H1 (cell line): ENCODE data around the gene LRRC27. TPM values are rescaled to one million over a fixed set of nuclear protein-coding genes. Genes with fewer than 3 reads are reported as not detected.

Experiments used
- BACH1 ChIP-seq: IDR thresholded peaks from 2 replicates; pipeline ENCODE4 v1.6.1; 2012; ENCODE audit warnings: low read length, improper control_type of control experiment
- CBX5 ChIP-seq: fragments of 300-800, 300-1000 bp; sonication (generic); IDR thresholded peaks from 2 replicates; pipeline ENCODE4 v1.7.1; 2016; ENCODE audit warnings: antibody characterized with exemption, low read length, low read depth
- CTBP2 ChIP-seq: IDR thresholded peaks from 2 replicates; pipeline ENCODE4 v1.7.0; 2011; ENCODE audit warnings: borderline replicate concordance, mild to moderate bottlenecking, moderate library complexity, mixed read lengths, low read length; ENCODE audit not compliant: insufficient read depth, insufficient read length
- EGR1 ChIP-seq: IDR thresholded peaks from 2 replicates; pipeline ENCODE4 v1.6.1; 2011; ENCODE audit warnings: low read depth, low read length, borderline replicate concordance
- POLR2AphosphoS5 ChIP-seq: IDR thresholded peaks from 2 replicates; pipeline ENCODE4 v1.6.1; 2011; ENCODE audit warnings: low read depth, low read length
- POU5F1 ChIP-seq: IDR thresholded peaks from 2 replicates; pipeline ENCODE4 v1.6.1; 2011; ENCODE audit warnings: low read depth, mild to moderate bottlenecking, low read length, moderate library complexity
- SP1 ChIP-seq: IDR thresholded peaks from 2 replicates; pipeline ENCODE4 v1.6.1; 2011; ENCODE audit warnings: low read depth, low read length
- SUZ12 ChIP-seq: fragments of 200-600 bp; sonication (generic); IDR thresholded peaks from 2 replicates; pipeline ENCODE4 v1.6.1; 2012; ENCODE audit warnings: mild to moderate bottlenecking, inconsistent platforms, low read length, moderate library complexity, mixed read lengths
- TBP ChIP-seq: IDR thresholded peaks from 2 replicates; pipeline ENCODE4 v1.6.1; 2011; ENCODE audit warnings: low read depth, low read length, improper control_type of control experiment
- TEAD4 ChIP-seq: IDR thresholded peaks from 2 replicates; pipeline ENCODE4 v1.6.1; 2012; ENCODE audit warnings: low read depth, low read length, inconsistent platforms, mixed read lengths
- polyA plus RNA-seq, 7 experiments: library from polyadenylated mRNA; depleted of rRNA in 3 of 7; stranded (reverse) in 5 of 7; unstranded in 2 of 7; fragments of >200 nt in 5 of 7; fragments of 200-250 nt in 2 of 7; gene quantifications; 1 replicate in 5 of 7; 2 replicates in 1 of 7; 4 replicates in 1 of 7; pipeline versions ENCODE4 v1.2.1 to v1.2.3, GENCODE V29; 2011 to 2013; ENCODE audit warnings: missing spikeins in 2 of 7, mixed read lengths in 2 of 7
- total RNA-seq: library from RNA; stranded (reverse); fragmentation: NEBNext Ultra II Directional; extraction: Animal tissue kit (Norgen Biotek cat#: 25700); gene quantifications from 2 replicates; pipeline ENCODE4 v1.2.1, GENCODE V29; 2021

Gene LRRC27
- total and polyA plus RNA-seq, 2 of the 8 experiments (the other 6 are each of a cell fraction or from before 2014, with no cell fraction given), result 1.2 to 3.8 TPM

DNA sequence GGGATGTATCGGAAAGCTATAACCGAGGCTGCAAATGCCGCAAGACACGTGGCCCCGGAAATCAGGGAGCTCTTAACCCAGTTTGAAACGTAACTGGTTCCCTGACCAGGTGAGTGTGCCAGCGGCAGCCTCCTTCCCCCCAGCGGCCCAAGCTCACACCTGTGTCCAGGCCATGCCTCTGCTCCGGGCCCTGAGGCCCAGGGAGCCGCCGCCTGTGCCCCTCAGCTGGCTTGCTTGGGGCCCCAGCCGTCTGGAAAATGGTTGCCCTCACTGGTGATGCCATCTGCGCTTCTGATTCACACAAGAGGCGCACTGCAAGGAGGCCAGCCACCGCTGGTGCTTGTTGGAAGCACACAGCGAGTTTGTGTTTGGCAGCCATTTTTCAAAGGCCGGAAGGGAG, 74.2 kb downstream of the LRRC27 start (continued):
- no peak for TF ChIP-seq SUZ12
- no peak for TF ChIP-seq SP1
- no peak for TF ChIP-seq POU5F1
- no peak for TF ChIP-seq TEAD4
- no peak for TF ChIP-seq BACH1
- no peak for TF ChIP-seq POLR2AphosphoS5
- TF ChIP-seq CTBP2, result no peak
- no peak for TF ChIP-seq EGR1
- no peak for TF ChIP-seq TBP
- TF ChIP-seq CBX5, result no peak
